HepG2 (cell line): ENCODE data around the gene DUSP2. TPM values are rescaled to one million over a fixed set of nuclear protein-coding genes. Genes with fewer than 3 reads are reported as not detected.

ENCODE experiments used
- CBFB ChIP-seq: sonication (generic); formaldehyde crosslinking; IDR thresholded peaks from 2 replicates; pipeline ENCODE4 v1.4.0; 2020; ENCODE audit warnings: missing genetic modification reagents
- CCDC6 ChIP-seq: sonication (generic); formaldehyde crosslinking; IDR thresholded peaks from 2 replicates; pipeline ENCODE4 v1.8.1; 2022; ENCODE audit warnings: mild to moderate bottlenecking, missing genetic modification reagents, moderate library complexity
- HNF1A ChIP-seq, 2 experiments: sonication (generic) in 1 of 2; formaldehyde crosslinking in 1 of 2; IDR thresholded peaks; 2 replicates each; pipeline versions ENCODE4 v1.4.0 to v1.6.1; 2016 to 2020; ENCODE audit warnings: borderline replicate concordance in 1 of 2, low read depth in 1 of 2, mild to moderate bottlenecking in 1 of 2, missing genetic modification reagents in 1 of 2
- HOXA7 ChIP-seq: sonication (generic); formaldehyde crosslinking; IDR thresholded peaks from 2 replicates; pipeline ENCODE4 v1.8.1; 2022; ENCODE audit warnings: mild to moderate bottlenecking, missing genetic modification reagents, moderate library complexity
- KMT2B ChIP-seq: IDR thresholded peaks from 2 replicates; pipeline ENCODE4 v1.6.1; 2016; ENCODE audit warnings: missing genetic modification reagents, missing compliant biosample characterization
- SKI ChIP-seq: fragments of 450-650 bp; IDR thresholded peaks from one replicate; pipeline ENCODE4 v1.6.1; 2018; ENCODE audit warnings: mild to moderate bottlenecking; ENCODE audit not compliant: partially characterized antibody
- SRY ChIP-seq: sonication (generic); formaldehyde crosslinking; IDR thresholded peaks from 2 replicates; pipeline ENCODE4 v1.8.0; 2022; ENCODE audit warnings: mild to moderate bottlenecking, missing genetic modification reagents
- TFDP2 ChIP-seq: sonication (generic); formaldehyde crosslinking; IDR thresholded peaks from 2 replicates; pipeline ENCODE4 v1.4.0; 2020; ENCODE audit warnings: missing genetic modification reagents
- UBTF ChIP-seq: sonication (generic); formaldehyde crosslinking; IDR thresholded peaks from 2 replicates; pipeline ENCODE4 v1.4.0; 2020; ENCODE audit warnings: mild to moderate bottlenecking, missing genetic modification reagents
- ZBTB34 ChIP-seq: sonication (generic); formaldehyde crosslinking; IDR thresholded peaks from 2 replicates; pipeline ENCODE4 v1.8.0; 2022; ENCODE audit warnings: mild to moderate bottlenecking, missing genetic modification reagents
- ZFP36 ChIP-seq: fragments of 150-350 bp; IDR thresholded peaks from 2 replicates; pipeline ENCODE4 v1.6.1; 2018; ENCODE audit warnings: borderline replicate concordance, low read length, low read depth; ENCODE audit not compliant: partially characterized antibody
- ZFP36L2 ChIP-seq: sonication (generic); formaldehyde crosslinking; IDR thresholded peaks from 2 replicates; pipeline ENCODE4 v1.4.0; 2020; ENCODE audit warnings: missing genetic modification reagents
- ZFP90 ChIP-seq: sonication (generic); formaldehyde crosslinking; IDR thresholded peaks from 2 replicates; pipeline ENCODE4 v1.8.0; 2022; ENCODE audit warnings: missing genetic modification reagents, mild to moderate bottlenecking, inconsistent platforms, borderline replicate concordance
- ZHX1 ChIP-seq: sonication (generic); formaldehyde crosslinking; IDR thresholded peaks from 2 replicates; pipeline ENCODE4 v1.8.1; 2022; ENCODE audit warnings: low read depth, mild to moderate bottlenecking, missing genetic modification reagents
- ZNF670 ChIP-seq: sonication (generic); formaldehyde crosslinking; IDR thresholded peaks from 2 replicates; pipeline ENCODE4 v1.8.0; 2022; ENCODE audit warnings: mild to moderate bottlenecking, missing genetic modification reagents, borderline replicate concordance
- polyA plus RNA-seq, 8 experiments: library from polyadenylated mRNA; depleted of rRNA in 3 of 8; stranded (reverse) in 7 of 8; unstranded in 1 of 8; fragments of >200 nt; fragmentation: Illumina TruSeq in 4 of 8; extraction: Trizol in 4 of 8; gene quantifications; 2 replicates each; pipeline versions ENCODE4 v1.2.1 to v1.2.3, GENCODE V29; 2011 to 2016; ENCODE audit warnings: low read depth in 4 of 8, missing spikeins in 1 of 8, mixed read lengths in 1 of 8; ENCODE audit not compliant: insufficient read depth in 1 of 8
- total RNA-seq, 5 experiments: library from RNA; depleted of rRNA; stranded (reverse); fragments of >200 nt; fragmentation: Illumina TruSeq; extraction: Trizol; gene quantifications; 2 replicates each; pipeline ENCODE4 v1.2.3, GENCODE V29; 2016; ENCODE audit warnings: low read depth in 1 of 5

DUSP2 gene
- total and polyA plus RNA-seq, 2 of the 13 experiments (the other 11 are each of a cell fraction or from before 2014, with no cell fraction given) = not detected

GRCh38 chr2:96116879-96117533 is 28.2 kb downstream of the DUSP2 start (continued):
- TF ChIP-seq ZNF670 (CRISPR knock-in tag) (no peak), ZHX1 (CRISPR knock-in tag) (no peak), ZFP90 (no peak), HNF1A (IDR thresholded peaks at IDR 0.05; ENCODE audit: low read depth) (no peak), HNF1A (CRISPR knock-in tag; IDR thresholded peaks at IDR 0.05; ENCODE audit: borderline replicate concordance) (no peak), ZFP36L2 (CRISPR knock-in tag) (no peak), CBFB (no peak), KMT2B (CRISPR knock-in tag) (no peak), HOXA7 (CRISPR knock-in tag) (no peak), ZBTB34 (no peak), SKI (peak; percentile 11), UBTF (CRISPR knock-in tag) (0 out of 2 replicates have a peak, but pooled peaks have one; percentile 49), CCDC6 (CRISPR knock-in tag) (no peak), ZFP36 (no peak), SRY (CRISPR knock-in tag) (peak; percentile 88; the same call in 1 of the 2 replicates), TFDP2 (CRISPR knock-in tag) (no peak)
